T-helper 2 cell treated with Interferon-gamma antibody and Interleukin-4, amounts not matched to agents 5 μg/mL and 100 μg/mL, for 36 hours (primary cell): Measurements from ENCODE around the gene CUX1.

Experiments
- DNase-seq: peaks from one replicate; pipeline ENCODE4 v3.0.0; 2021; ENCODE audit warnings: low spot score
- H3K27ac Mint-ChIP-seq: one replicate; pipeline ENCODE4 v1.8.0; 2021; ENCODE audit warnings: mild to moderate bottlenecking, mixed read lengths
- H3K27me3 Mint-ChIP-seq: one replicate; pipeline ENCODE4 v1.8.0; 2021; ENCODE audit warnings: low read depth, mixed read lengths
- H3K36me3 Mint-ChIP-seq: one replicate; pipeline ENCODE4 v1.8.0; 2021; ENCODE audit warnings: low read depth, mixed read lengths
- H3K4me1 Mint-ChIP-seq: one replicate; pipeline ENCODE4 v1.8.0; 2021; ENCODE audit warnings: low read depth, mixed read lengths
- H3K4me3 Mint-ChIP-seq: one replicate; pipeline ENCODE4 v1.8.0; 2022; ENCODE audit warnings: mild to moderate bottlenecking, moderate library complexity, mixed read lengths
- H3K9me3 Mint-ChIP-seq: one replicate; pipeline ENCODE4 v1.8.0; 2021; ENCODE audit warnings: mixed read lengths

Gene CUX1

GRCh38 chr7:102193806-102194205 lies 376.4 kb downstream of the CUX1 start:
- Mint-ChIP-seq H3K27ac (no peak overlapping the region), H3K9me3 (no peaks in the 10 kb centered on the region), H3K27me3 (no peaks in the 10 kb centered on the region), H3K36me3 (no peaks in the 10 kb centered on the region), H3K4me3 (no peak overlapping the region), H3K4me1 (no peaks in the 10 kb centered on the region)
- no peak for DNase-seq

- no peaks in the 10 kb centered on the region for H3K4me1 Mint-ChIP-seq
- DNase-seq: no peak
- H3K4me3 Mint-ChIP-seq: no peak overlapping the region
- no peaks in the 10 kb centered on the region for H3K27me3 Mint-ChIP-seq
- H3K36me3 Mint-ChIP-seq: no peaks in the 10 kb centered on the region
- no peak overlapping the region for H3K27ac Mint-ChIP-seq
- H3K9me3 Mint-ChIP-seq: no peaks in the 10 kb centered on the region
Observed at GRCh38 chr7:102195361-102195760, 377.9 kb downstream of the CUX1 start.

GRCh38 chr7:102196028-102196427 lies 378.6 kb downstream of the CUX1 start:
- H3K36me3 Mint-ChIP-seq: no peaks in the 10 kb centered on the region
- no peaks in the 10 kb centered on the region for H3K27me3 Mint-ChIP-seq
- no peaks in the 10 kb centered on the region for H3K9me3 Mint-ChIP-seq
- H3K4me3 Mint-ChIP-seq: no peak overlapping the region
- DNase-seq: no peak
- no peak overlapping the region for H3K27ac Mint-ChIP-seq
- H3K4me1 Mint-ChIP-seq: no peaks in the 10 kb centered on the region

- Mint-ChIP-seq H3K9me3 (no peaks in the 10 kb centered on the region), H3K27me3 (no peaks in the 10 kb centered on the region), H3K4me1 (no peaks in the 10 kb centered on the region), H3K36me3 (no peaks in the 10 kb centered on the region), H3K4me3 (no peak overlapping the region), H3K27ac (no peak overlapping the region)
- no peak for DNase-seq
Observed at GRCh38 chr7:102197161-102197560, 379.7 kb downstream of the CUX1 start.

GRCh38 chr7:102197599-102197998 lies 380.2 kb downstream of the CUX1 start:
- no peak overlapping the region for H3K4me3 Mint-ChIP-seq
- no peak overlapping the region for H3K27ac Mint-ChIP-seq

GRCh38 chr7:102198417-102198956 lies 381.1 kb downstream of the CUX1 start:
- H3K36me3 Mint-ChIP-seq: no peaks in the 10 kb centered on the region
- DNase-seq: no peak
- H3K4me1 Mint-ChIP-seq: no peaks in the 10 kb centered on the region
- no peaks in the 10 kb centered on the region for H3K27me3 Mint-ChIP-seq
- no peak overlapping the region for H3K27ac Mint-ChIP-seq
- no peaks in the 10 kb centered on the region for H3K9me3 Mint-ChIP-seq
- H3K4me3 Mint-ChIP-seq: no peak overlapping the region

More at GRCh38 chr7:102197599-102197998, 380.2 kb downstream of the CUX1 start:
- Mint-ChIP-seq H3K36me3 (no peaks in the 10 kb centered on the region), H3K9me3 (no peaks in the 10 kb centered on the region), H3K4me1 (no peaks in the 10 kb centered on the region), H3K27me3 (no peaks in the 10 kb centered on the region)
- DNase-seq: no peak

GRCh38 chr7:102201576-102201975 lies 384.1 kb downstream of the CUX1 start:
- Mint-ChIP-seq H3K27ac (no peak overlapping the region), H3K4me1 (no peaks in the 10 kb centered on the region), H3K36me3 (no peaks in the 10 kb centered on the region), H3K4me3 (no peak overlapping the region), H3K9me3 (no peaks in the 10 kb centered on the region), H3K27me3 (no peaks in the 10 kb centered on the region)
- no peak for DNase-seq

GRCh38 chr7:102202556-102202955 lies 385.1 kb downstream of the CUX1 start:
- no peak for DNase-seq
- Mint-ChIP-seq H3K4me3 (no peak overlapping the region), H3K9me3 (no peaks in the 10 kb centered on the region), H3K4me1 (no peaks in the 10 kb centered on the region), H3K27ac (no peak overlapping the region), H3K36me3 (no peaks in the 10 kb centered on the region), H3K27me3 (no peaks in the 10 kb centered on the region)

- Mint-ChIP-seq H3K27me3 (no peaks in the 10 kb centered on the region), H3K9me3 (no peaks in the 10 kb centered on the region), H3K4me1 (no peaks in the 10 kb centered on the region), H3K36me3 (no peaks in the 10 kb centered on the region), H3K27ac (no peak overlapping the region), H3K4me3 (no peak overlapping the region)
- no peak for DNase-seq
Observed at GRCh38 chr7:102203218-102203617, 385.8 kb downstream of the CUX1 start.

- Mint-ChIP-seq H3K9me3 (no peaks in the 10 kb centered on the region), H3K27ac (no peak overlapping the region), H3K36me3 (no peaks in the 10 kb centered on the region), H3K27me3 (no peaks in the 10 kb centered on the region), H3K4me3 (no peak overlapping the region), H3K4me1 (no peaks in the 10 kb centered on the region)
- no peak for DNase-seq
Observed at GRCh38 chr7:102204212-102204611, 386.8 kb downstream of the CUX1 start.

GRCh38 chr7:102205915-102206314 lies 388.5 kb downstream of the CUX1 start:
- no peak for DNase-seq
- H3K27me3 Mint-ChIP-seq: no peaks in the 10 kb centered on the region
- H3K27ac Mint-ChIP-seq: no peak overlapping the region

GRCh38 chr7:102208826-102209225 lies 391.4 kb downstream of the CUX1 start:
- Mint-ChIP-seq H3K27ac (no peak overlapping the region), H3K27me3 (no peaks in the 10 kb centered on the region), H3K4me1 (no peaks in the 10 kb centered on the region), H3K4me3 (no peak overlapping the region), H3K9me3 (no peaks in the 10 kb centered on the region), H3K36me3 (no peaks in the 10 kb centered on the region)
- no peak for DNase-seq

More at GRCh38 chr7:102205915-102206314, 388.5 kb downstream of the CUX1 start:
- Mint-ChIP-seq H3K4me1 (no peaks in the 10 kb centered on the region), H3K9me3 (no peaks in the 10 kb centered on the region), H3K36me3 (no peaks in the 10 kb centered on the region), H3K4me3 (no peak overlapping the region)

GRCh38 chr7:102210787-102211186 lies 393.4 kb downstream of the CUX1 start:
- Mint-ChIP-seq H3K36me3 (no peaks in the 10 kb centered on the region), H3K4me1 (no peaks in the 10 kb centered on the region), H3K27me3 (no peaks in the 10 kb centered on the region), H3K9me3 (no peaks in the 10 kb centered on the region), H3K27ac (no peak overlapping the region), H3K4me3 (no peak overlapping the region)
- no peak for DNase-seq

- no peaks in the 10 kb centered on the region for H3K4me1 Mint-ChIP-seq
- H3K4me3 Mint-ChIP-seq: no peak overlapping the region
- H3K36me3 Mint-ChIP-seq: peaks cover 3% of the 10 kb centered on the region
- no peaks in the 10 kb centered on the region for H3K9me3 Mint-ChIP-seq
- H3K27ac Mint-ChIP-seq: no peak overlapping the region
- no peaks in the 10 kb centered on the region for H3K27me3 Mint-ChIP-seq
- no peak for DNase-seq
Observed at GRCh38 chr7:102211590-102212550, 394.4 kb downstream of the CUX1 start.
